GM18519 (cell line): Measurements from ENCODE around the gene MRTFA.
"Not testable (repeated sequence)": the region's sequence is repeated elsewhere in the genome, so short reads cannot be mapped to it uniquely, and the experiment has no call there.

ENCODE experiments used
- ATAC-seq: cut with Tn5 transposase; IDR thresholded peaks from one replicate; pipeline ENCODE4 v1.9.1; 2021; ENCODE audit warnings: mild to moderate bottlenecking, moderate library complexity; ENCODE audit not compliant: unreplicated experiment, low FRiP score

The MRTFA gene

DNA sequence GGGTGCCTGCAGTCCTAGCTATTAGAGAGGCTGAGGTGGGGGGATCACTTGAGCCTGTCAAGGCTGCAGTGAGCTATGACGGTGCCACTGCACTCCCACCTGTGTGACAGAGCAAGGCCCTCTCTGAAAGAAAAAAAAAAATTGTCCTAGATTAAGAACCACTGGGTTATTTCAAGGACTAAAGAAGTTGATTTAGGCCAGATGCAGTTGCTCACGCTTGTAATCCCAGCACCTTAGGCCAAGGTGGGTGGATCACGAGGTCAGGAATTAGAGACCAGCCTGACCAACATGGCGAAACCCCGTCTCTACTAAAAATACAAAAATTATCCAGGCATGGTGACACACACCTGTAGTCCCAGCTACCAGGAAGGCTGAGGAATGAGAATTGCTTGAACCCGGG, 129.0 kb downstream of the MRTFA start:
- ATAC-seq, result no peak

DNA sequence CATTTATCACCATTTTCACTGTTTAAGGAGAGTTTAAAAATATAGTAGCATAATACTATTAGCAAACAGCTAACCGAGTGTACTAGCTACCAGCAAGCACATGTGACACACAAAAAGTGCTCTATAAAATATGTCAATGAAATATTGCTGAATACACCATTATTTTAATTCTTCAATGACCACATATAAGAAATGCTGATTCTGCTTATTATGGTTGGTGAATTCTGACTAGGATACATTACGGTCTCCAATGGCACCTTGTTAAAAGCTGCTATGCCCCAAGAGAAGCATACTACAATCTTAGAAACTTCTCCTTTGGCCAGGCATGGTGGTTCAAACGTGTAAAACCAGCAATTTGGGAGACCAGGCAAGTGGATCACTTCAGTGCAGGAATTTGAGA, 129.8 kb downstream of the MRTFA start:
- ATAC-seq, result no peak

GRCh38 chr22:40504285-40505249, 132.0 kb downstream of the MRTFA start:
- ATAC-seq, result no peak

DNA sequence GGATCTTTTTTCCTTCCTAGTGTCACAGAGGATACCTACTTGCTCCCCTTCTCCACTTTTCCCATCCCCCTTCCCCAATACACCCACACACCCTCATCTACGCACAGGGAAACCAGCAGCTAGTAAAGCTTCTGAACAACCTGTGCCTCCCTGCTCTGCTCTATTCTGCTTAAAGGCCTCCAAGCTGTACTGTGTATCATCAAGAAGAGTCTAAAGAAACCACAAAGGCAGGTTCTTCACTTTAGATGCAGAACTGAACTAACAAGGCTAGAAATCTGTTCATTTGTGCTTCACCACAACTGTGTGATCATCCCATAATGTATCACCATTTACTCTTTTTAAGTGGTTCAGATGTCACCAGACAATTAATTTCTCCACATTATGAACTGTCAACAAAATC, 133.6 kb downstream of the MRTFA start:
- no peak for ATAC-seq

DNA sequence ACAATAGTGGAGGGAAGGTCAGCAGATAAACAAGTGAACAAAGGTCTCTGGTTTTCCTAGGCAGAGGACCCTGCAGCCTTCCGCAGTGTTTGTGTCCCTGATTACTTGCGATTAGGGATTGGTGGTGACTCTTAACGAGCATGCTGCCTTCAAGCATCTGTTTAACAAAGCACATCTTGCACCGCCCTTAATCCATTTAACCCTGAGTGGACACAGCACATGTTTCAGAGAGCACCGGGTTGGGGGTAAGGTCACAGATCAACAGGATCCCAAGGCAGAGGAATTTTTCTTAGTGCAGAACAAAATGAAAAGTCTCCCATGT, 136.1 kb downstream of the MRTFA start:
- not testable (repeated sequence) for ATAC-seq

DNA sequence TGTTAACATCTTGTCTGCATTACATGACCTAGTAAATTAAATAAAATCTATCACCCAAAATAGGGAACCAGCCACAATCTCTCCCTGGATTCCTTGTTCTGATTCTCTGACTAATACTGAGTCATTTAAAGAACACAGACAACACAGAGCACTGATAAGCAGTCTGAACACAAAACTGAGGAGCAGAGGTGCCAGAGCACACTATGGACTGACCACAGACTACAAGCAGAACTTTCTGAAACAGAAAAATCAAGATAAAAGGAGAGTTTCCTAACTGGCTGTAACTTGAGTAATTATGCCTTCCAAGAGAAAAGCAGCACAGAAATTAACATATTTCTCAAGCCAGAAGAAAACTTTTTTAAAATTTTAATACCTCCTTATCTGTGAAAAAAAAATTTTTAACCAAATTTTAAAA, 137.3 kb downstream of the MRTFA start:
- no peak for ATAC-seq

DNA sequence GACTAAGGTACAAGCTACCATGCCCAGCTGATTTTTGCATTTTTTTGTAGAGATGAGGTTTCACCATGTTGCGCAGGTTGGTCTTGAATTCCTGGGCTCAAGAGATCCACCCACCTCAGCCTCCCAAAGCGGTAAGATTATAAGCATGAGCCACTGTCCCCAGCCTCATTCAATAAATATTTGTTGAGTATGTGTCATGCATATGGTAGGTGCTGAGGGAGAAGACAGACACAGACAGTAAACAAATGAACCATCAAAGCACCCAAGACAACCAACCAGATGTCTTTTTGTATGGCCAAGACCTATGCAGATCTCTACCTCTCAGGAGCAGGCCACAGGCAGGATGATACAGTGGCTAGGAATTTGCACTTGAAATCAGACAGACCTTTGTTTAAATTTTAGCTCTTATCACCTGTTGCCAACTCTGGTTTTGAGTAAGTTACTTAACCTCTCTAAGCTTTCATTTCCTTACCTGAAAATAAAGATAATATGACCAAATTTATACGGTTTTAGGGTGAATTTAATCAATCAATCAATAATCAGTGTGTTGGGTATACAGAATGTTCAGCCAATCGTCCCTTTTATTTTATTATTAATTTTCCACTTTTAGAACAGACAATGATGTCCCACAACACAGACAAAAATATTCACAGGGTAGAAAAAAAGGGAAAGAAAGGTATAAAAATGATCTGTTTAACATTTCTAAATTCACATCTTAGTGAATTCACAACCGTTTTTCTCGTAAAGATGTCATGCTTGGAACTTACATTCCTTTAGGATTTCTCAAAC, 137.9 kb downstream of the MRTFA start:
- no peak for ATAC-seq

DNA sequence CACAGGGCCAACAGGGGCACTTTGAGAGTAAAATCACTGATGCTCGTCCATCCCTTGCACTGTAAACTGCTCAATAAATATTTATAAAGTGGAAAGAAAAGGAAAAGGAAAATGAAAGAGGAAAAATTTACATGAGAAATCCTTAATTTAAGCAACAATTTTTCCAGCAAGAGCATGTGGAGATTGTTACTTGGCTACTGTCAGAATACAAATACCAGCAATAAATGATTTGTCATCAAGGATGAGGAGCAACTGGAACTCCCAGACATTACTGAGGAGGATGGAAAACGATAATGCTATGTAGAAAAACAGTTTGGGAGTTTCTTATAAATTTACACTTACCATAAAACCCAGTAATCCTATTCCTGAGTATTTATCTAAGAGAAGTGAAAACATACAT, 143.1 kb downstream of the MRTFA start:
- no peak for ATAC-seq

DNA sequence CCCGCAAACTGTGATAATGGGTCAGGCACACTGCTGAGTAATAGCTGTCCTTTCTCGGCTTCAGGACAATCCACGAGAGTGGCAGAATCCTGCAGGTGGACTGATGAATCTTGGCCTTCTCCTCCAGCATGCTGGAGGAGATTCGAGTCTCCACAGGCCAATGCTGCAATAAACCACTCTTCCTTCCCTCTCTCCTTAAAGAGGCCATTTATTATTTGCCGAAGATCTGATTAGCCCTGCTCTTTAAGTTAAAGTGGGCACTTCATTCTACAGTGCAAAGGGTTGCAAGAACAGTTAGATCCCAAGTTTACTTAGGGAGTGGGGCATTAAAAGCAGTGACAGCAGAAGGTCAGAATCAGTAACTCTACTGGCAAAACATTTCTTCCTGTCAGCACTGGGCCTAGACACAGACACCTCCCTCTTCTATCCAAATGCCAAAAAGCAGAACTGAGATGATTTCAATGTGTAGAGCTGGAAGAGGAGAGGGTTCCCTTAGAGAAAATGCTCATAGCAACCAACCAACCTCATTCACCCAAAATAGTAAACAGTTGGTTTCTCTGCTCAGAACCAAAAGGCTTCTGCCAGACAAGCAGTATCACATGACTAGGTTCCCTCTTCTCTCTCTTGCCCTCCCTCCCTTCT, 144.4 kb downstream of the MRTFA start:
- peak; percentile 61 for ATAC-seq

GRCh38 chr22:40487663-40488249, 148.8 kb downstream of the MRTFA start:
- ATAC-seq, result no peak

GRCh38 chr22:40486962-40487602, 149.4 kb downstream of the MRTFA start:
- ATAC-seq, result no peak

DNA sequence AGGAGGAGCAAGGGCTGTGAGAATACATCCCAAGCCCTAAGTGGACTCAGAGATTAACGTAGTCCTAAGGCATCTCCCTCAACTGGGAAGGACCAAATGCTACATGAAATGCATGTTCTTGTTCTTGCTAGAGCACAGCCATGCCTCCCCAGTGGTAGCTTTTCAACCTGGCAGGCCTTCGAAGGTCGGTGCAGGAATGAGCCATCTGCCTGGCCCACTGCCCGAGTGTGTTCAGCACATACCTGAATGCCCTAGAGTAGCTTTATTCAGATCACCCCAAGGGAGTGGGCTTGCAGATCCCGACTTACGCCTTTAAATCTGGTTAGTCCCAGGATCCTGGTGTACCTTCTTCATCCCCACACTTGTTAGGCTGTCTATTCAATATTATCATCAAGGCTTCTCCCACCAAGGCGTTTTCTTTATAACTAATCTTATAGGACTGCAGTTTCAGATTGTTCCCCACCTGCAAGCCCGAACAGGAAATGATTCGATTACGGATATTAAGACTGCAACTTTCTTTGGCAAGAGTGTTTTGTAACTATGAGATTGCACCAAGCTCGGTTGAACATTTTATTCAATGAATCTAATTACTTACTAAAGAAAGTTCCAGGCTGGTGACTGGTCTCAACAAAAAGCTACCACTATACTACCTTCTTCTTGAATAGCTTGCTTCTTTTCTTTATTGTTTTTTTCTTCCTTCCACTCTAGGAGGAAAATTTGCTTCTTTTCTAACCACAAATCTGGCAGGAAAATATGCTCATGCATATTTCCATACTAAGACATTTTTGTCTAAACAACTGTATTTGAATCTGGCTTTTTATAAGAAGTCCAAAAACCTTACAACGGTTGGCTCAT, 150.5 kb downstream of the MRTFA start:
- ATAC-seq, result no peak

DNA sequence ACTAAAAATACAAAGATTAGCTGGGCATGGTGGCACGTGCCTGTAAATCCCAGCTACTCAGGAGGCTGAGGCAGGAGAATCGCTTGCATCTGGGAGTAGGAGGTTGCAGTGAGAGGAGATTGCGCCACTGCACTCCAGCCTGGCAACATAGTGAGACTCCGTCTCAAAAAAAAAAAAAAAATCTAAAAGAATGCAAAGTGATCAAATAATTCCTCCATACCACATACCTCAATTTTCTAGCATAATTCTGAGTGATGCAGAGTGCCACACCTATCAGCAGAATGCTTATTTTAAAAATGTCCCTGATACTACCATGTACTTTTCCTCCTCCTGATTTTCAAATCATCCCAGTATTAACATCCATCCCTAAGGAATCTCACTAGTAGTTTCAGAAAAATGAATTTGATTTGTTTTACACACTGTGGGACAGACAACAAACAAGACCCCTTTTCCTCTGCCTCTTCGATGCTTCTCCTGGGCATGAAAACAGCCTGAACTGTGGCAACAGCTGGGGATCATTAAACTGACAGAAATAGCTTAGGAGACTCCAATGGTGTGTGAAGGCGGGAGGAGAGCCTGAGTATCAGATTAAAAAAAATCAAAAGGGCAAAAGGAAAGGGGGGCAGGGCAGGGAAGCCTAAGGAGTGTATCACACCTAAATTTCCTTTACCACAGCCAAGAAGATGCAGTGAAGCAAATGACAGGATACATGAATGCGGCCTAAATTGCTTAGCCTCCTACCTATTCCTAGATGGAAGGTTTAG, 151.4 kb downstream of the MRTFA start:
- ATAC-seq, result no peak

DNA sequence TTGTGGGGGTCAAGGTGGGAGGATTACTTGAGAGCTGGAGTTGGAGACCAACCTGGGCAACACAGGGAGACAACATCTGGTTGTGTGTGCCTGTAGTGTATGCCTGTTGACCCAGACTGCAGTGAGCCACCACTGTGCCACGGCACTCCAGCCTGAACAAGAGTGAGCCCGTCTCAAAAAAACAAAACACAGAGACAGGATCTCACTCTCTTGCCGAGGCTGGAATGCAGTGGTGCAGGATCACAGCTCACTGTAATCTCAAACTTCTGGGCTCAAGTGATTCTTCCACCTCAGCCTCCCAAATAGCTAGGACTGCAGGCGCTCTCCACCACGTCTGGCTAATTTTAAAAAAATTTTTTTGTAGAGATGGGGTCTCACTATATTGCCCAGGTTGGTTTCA, 153.6 kb downstream of the MRTFA start:
- ATAC-seq, result no peak

DNA sequence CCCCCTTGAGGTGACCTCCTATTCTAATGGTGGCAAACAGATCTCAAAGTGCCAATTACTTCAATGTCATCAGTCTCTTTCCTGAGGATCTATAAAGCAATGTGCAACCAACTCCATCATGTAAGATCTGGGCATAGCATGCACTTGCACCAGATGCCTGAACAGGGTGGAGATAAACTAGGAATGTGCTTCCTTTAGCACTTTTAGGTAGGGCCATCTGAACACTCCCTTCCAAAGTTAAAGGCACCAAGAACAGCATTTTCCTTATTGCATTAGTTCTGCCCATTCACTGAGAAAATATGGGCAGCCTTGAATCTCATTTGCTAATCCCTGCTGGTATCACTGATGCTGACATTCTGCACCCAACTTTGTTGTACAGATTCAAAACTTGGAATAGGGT, 154.1 kb downstream of the MRTFA start:
- ATAC-seq, result no peak

- no peak for ATAC-seq
Observed at GRCh38 chr22:40480996-40481395, 155.5 kb downstream of the MRTFA start.

DNA sequence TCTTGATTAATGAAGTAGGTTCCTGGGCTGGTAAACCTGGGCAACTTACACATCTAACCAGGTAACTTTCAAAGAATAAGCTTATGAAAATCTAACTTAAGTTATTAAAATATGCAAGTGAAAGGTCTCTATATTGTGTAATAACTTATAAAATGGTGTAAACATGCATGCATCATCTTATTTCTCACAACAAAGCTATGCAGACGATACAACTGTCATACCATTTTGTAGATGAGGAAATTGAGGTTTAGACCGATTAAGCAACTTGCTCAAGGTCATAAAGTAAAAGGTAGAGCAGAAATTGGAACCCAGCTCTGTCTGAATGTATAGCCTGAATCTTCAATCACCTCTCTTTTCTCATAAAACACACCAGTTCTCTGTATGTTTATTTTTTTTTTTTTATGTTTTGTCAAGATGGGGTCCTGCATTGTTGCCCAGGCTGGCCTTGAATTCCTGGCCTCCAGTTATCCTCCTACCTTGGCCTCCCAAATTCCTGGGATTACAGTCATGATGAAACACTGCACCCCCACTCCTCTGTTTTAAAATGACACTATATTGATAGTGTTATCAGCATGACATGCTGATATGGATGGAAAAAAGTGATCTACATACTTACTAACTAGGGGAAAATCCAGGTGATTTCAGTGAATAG, 156.5 kb downstream of the MRTFA start:
- no peak for ATAC-seq

DNA sequence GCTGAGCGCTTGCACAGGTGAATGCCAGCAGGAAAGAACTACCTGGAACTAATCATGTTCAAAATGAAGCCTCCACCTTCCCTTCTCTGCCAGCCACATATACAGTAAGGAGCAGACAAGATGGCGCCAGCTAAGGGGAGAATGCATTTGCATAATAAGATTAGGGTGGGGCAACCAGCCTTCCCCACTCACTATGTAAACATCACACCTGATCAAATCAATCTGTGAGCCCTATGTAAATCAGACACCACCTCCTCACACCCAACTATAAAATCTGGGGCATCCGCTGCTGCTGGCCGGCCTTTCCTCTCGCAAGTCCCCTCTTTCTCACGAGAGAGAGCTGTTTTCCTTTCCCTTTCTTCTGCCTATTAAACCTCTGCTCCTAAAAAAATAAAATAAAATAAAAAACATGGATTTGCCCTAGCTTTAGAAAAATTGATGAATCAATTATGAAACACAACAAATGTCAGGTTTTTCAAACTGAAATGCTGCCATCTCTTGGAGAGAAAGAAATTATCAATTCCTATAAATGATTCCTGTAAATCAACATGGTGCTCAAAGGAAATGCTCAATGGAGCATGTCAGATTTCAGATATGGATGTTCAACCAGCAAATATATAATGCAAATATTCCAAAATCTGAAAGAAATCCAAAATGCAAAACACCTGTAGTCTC, 157.3 kb downstream of the MRTFA start:
- ATAC-seq, result no peak
